ENCODE measurements around the gene DDAH2.

Gene DDAH2, protein sequence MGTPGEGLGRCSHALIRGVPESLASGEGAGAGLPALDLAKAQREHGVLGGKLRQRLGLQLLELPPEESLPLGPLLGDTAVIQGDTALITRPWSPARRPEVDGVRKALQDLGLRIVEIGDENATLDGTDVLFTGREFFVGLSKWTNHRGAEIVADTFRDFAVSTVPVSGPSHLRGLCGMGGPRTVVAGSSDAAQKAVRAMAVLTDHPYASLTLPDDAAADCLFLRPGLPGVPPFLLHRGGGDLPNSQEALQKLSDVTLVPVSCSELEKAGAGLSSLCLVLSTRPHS

DNA sequence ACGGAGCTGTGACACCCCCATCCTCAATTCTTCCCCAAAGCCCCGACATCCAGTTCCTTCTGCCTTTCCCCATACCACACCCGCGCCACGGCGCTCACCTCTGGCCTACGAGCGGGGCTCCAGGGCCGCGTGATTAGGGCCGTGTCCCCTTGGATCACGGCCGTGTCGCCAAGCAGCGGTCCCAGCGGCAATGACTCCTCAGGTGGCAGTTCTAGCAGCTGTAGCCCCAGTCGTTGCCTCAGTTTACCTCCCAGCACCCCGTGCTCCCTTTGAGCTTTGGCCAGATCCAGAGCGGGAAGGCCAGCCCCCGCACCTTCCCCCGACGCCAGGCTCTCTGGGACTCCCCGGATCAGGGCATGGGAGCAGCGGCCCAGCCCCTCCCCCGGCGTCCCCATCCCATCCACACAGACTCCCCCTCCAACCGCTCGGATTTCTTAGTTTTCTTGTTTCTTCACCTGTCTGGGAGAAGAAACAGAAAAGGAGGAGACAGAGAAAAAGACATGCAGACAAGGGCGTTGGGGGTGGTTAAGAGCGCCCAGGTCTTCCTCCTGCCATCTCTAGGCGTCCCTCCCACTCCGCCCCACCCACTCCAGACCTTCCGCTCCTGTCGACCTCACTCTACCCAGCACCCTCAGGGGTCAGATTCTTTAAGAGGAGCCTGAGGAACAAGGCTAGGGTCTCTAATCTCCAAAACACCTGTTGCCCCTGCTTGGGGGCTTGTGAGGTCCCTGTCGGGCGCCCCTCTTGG is at the start of gene DDAH2:
Gene DDAH2 (minus strand): TSS at position 533 of the 748 bp plus-strand sequence. CDS start 138 bp downstream, at position 395.
- DNase-seq (ENCODE audit: low read depth) = no peak

DNA sequence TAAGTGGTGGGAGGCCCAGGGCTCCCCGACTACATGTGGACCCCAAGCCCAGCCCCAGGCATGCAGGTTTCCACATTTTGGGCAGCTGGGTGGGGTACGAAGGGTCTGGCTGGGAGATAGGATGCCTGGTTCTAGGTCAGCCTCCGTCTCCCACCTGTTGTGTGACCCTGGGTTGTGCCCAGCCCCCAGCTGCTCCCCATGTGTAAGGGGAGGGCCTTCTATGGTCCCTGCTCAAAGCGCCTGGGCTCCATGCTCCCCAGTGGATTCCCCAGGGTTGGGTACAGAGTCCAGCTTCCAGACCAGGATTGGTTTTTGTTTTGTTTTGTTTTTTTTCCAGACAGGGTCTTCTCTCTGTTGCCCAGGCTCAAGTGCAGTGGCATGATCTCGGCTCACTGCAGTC is 49.1 kb upstream of the DDAH2 start:
- no peak for DNase-seq (ENCODE audit: low read depth)

DNA sequence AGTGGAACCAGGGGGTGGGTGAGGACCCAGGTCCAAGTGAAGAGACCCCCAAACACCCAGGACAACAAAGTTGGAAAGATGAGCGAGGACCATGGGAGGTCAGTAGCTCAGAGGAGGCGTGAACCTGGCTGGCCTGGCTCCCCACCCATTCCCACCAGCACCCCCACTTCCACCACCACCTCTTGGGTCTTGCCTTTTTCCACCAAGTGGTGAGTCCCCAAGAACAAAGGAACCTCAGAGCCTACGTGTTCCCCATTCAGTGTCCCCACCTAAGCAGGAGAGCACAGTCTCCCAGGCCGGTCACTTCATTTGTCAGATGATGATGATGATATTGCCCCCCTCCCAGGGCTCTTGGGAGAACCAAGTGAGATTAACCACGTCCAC is 48.6 kb upstream of the DDAH2 start:
- DNase-seq (ENCODE audit: low read depth) = no peak

DNA sequence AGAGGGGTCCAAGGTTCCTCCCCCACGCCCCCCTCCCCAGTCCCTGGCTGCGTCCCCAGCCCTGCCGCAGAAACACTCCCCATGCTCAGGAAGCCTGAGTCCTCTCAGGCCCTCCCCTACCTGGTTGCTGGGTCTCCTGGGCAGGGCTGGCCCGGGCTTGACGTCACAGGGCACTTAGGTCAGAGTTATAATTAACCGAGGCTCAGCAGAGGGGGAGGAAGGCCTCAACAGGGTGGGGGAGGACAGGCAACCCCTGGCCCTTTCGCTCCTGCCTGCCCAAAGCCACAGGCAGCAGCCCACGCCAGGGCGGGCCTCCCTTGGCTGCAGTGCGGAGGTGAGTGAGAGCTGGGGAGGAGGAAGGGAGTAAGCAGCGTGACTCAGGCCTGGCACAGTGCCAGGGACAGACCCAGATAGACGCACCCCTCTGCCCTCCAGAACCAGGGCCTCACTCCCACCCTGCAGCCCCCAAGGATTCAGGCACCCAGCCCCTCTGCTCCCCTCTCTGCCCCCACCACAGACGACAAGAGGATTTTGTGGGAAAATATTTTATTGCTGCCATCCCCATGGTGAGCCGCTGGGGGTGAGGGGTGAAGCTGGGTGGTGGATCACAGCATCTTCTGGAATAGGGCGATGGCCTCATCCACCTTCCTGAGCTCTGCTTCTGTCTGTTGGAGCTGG is 48.0 kb upstream of the DDAH2 start, which contains the start of gene VWA7:
Gene VWA7 (minus strand): TSS at position 340 of the 678 bp plus-strand sequence. CDS start 549 bp downstream, outside the sequence.
- peak; percentile 28 for DNase-seq (ENCODE audit: low read depth)

DNA sequence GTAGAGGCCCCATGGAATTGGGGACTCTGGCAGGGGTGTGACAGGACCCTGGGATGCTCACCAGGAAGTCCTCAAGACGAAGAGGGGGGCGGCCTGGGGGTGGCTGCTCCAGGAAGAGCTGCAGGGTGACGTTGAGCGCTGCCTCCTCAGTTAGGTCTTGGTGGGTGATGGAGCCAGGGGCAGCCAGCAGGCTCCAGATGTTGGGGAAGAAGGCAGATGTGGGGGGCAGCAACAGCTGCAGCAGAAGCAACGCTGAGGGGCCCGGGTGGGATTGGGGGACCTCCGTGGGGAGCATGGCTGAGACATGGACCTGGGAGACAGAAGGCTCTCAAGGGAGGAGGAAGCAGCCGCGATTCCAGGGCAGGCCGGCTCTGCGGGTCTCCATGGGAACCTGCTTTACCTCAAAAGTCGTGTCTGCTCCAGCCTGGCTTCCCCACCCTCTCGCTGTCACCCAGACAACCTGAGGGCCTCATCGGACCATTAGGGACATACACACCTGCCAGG is 47.4 kb upstream of the DDAH2 start:
- DNase-seq (ENCODE audit: low read depth) = no peak

DNA sequence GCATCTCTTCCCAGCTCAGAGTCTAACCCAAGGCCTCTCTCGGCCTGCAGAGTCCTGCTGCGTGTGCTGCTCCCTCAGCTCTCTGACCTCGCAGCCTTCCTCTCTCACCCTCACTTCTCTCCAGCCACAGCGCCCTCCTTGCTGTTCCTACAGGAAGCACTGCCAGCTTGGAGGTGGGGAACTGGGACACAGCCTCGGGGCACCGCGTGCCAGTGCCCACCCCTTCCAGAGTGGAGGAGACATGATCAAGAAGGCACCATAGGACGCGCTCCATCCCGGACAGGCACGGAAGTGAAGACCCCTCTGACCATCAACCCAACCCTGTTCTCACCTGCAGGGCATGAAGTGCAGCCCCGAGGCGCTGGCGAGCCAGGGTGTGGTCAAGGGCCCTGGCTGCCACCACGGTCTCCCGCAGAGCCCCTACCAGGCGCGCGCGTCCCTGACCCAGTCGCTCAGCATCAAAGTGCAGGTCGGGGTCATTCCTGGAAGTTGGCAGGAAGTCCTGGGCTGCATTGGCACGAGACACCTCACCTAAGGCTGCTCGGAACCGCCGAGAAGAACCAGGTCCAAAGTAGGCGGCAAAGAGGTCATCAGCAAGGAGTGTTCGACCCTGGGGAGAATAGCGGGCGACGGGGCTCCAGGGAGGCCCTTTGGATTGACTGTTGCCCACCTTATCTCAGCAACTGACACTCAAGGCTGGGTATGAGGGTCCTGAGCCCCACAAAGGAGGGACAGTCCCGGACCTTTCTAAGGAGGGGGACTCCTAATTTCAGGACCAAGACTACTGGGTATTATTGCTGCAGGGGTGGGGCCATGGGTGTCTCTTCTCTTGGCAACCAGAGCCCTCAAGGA is 46.8 kb upstream of the DDAH2 start:
- DNase-seq (ENCODE audit: low read depth) = no peak

DNA sequence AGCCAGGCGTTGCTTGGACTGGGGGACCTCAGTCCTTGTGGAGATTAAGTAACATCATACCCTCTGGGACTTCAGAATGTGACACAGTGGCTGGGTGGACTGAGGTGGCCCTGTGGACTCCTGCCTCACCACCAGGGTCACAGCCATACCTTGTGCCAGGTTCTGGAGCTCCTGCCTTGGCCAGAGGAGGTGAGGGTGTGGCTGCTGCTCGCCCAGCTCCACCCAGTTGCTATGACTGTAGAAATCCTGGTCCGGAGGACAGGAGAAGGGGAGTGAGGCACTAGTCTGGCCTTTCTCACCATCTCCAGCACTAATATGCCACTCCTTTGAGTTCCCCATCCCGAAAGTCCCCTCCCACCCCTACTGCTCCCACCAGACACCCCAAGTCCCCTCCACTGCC is 46.1 kb upstream of the DDAH2 start:
- DNase-seq (ENCODE audit: low read depth) = no peak

DNA sequence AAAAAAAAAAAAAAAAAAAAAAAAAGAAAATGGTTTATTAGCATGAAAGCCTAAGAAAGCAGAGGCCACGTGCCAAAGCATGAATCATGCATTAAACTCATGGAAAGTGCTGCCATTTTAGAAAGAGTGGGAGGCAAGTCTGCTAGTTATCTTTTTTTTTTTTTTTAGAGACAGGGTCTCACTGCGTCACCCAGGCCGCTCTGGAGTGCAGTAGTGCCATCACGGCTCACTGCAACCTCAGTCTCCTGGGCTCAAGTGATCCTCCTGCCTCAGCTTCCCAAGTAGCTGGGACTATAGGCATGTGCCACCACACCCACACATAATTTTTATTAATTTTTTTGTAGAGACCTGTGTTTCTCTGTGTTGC is 42.9 kb upstream of the DDAH2 start:
- DNase-seq (ENCODE audit: low read depth) = no peak

DNA sequence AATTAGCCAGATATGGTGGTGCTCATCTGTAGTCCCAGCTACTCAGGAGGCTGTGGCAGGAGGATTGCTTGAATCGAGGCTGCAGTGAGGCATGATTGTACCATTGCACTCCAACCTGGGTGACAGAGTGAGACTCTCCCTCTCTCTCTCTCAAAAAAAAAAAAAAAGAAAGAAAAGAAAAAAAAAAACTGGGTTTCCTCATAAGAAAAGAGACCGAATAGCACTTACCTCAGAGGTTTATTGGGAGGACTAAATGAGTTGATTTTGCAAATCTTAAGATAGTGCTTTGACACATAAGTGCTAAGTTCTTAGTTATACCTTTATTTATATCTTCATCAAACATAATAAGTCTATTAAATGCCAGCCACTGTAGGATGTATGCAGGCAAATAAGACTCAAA is 41.8 kb upstream of the DDAH2 start:
- DNase-seq (ENCODE audit: low read depth) = no peak

DNA sequence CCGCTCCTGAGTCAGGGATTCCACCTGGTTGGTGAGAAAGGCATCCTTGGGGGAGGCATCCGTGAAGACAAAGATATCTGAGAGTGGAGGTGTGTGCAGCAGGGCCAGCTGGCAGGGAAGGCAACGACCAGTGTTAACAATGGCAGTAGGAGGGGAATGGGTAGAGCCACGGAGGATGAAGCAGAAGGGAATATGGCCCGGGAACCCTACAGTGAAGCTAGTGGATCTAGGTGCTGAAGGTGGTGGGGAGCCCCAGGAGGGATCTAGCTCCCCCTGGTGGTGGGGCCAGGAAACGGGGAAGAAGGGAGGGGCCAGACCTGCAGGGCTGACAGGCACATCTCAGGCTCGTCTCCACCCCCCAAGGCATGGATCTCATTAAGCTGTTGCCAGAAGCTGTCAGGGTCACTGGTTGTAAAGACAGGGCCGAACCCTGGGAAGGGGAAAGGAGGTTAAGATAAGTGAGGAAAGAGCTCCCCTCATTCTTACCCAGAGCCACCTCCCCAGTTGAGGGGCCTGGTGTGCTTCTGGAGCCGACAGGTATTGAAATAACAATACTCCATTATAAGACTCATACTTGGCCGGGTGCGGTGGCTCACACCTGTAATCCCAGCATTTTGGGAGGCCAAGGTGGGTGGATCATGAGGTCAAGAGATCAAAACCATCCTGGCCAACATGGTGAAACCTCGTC is 40.7 kb upstream of the DDAH2 start:
- DNase-seq (ENCODE audit: low read depth) = no peak

DNA sequence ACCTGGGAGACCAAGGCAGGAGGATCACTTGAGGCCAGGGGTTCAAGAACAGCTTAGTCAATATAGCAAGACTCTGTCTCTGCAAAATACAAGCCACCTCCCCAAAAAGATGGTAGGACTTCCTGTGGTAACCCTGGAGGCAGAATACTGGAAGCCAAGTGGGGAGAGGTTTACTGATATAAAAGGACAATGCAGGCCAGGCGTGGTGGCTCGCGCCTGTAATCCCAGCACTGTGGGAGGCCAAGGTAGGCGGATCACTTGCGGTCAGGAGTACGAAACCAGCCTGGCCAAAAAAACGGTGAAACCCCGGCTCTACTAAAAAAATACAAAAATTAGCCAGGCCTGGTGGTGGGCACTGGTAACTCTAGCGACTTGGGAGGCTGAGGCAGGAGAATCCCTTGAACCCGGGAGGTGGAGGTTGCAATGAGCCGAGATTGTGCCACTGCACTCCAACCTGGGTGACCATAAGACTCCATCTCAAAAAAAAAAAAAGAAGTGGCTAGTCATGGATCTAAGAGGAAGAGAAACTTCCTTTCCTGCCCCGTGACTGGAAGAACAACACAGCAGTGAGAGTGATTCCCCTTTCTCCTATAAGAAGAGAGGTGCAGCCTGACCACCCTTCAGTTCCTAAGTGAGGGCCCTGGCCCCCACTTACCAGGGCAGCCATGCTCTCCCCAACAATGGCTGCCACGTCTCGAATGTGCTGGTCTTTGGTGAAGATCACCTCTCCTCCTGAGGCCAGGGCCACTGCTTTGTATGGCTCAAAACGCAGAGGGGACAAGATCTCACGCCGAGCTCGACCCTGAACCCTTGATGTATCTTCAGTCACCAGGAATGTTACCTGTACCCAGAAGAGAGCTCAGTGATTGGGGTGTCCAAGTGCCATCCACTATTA is 39.5 kb upstream of the DDAH2 start:
- no peak for DNase-seq (ENCODE audit: low read depth)

DNA sequence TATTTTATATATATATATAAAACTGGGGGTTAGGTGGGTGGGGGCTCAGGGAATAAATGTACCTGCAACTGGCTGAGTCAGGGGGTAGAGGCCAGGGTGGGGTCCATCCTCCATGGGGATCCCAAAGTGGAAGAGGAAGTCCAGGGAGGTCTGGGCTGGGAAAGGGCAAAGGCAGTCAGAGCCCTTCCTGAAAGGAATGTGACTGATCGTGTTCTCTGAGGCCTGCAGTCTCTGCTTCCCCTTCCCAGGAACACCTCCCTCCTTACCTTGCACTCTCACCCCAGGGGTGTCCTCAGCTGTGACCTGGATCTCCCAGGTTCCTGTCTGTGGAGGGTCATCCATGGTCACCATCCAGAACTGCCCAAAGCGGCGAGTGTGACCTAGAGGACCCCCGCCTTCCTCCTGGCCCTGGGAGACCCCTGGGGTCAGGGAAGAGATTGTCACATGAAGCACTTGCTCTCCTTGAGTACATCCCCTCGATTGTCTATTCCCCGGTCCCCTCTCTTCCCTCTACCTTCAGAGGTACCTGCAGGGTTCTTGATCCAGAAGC is 38.1 kb upstream of the DDAH2 start:
- DNase-seq (ENCODE audit: low read depth) = no peak

DNA sequence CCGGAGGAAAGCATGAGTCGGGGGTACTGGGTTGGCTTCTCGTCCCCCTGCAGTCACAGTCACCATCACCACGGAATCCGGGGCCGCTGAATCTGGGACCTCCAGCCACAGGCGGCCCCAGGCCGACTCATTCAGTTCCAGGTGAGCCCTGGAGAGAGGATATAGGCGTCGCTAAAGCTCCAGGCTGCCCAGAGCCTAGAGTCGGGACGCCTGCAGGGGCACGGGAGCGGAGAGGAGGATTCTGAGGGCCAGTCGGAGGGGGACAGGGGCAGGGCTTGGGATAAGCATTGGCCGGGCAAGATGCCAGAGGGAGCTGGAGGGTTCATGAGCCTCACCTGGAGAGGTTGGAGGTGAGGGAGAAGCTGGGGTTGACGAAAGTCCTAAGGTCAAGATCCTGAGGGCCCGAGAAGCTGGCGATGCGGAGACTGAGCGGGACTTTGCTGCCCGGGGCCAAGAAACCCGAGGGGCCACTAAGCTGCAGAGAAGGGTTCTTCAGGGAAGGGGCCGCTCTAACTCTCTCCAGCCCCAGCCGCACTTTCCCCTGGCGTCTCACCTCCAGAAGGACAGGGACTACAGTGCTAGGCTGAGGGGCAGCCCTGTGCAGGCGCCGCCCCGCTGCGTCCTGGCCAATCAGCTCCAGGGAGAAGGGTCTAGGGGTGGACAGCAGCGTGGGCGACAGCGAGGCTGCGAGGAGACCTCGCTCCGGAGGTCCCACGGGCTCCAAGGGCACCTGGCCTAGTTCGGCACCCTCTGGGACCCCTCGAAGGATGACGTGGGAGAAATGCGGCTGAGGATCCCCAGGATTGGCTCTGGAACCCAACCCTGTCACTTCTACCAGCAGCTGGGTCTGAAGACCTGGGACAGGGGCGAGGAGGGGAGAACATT is 37.1 kb upstream of the DDAH2 start:
- DNase-seq (ENCODE audit: low read depth) = no peak

DNA sequence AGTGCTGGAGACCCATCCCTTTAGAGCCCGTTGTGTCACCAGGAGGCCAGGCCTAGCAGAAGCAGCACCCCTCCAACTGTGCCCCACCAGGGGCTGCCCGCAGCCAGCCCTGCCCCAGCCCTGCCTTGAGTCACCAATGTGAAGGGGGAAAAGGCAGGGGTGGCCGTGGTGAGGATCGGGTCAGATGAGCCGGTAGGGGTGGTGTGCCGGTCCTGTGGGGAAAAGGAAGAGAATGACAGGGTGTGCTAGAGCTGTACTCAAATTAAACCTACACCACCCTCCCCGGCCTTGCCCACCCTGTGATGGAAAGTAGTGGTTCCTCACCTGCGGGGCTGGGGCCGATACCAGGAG is 36.4 kb upstream of the DDAH2 start:
- DNase-seq (ENCODE audit: low read depth) = no peak

DNA sequence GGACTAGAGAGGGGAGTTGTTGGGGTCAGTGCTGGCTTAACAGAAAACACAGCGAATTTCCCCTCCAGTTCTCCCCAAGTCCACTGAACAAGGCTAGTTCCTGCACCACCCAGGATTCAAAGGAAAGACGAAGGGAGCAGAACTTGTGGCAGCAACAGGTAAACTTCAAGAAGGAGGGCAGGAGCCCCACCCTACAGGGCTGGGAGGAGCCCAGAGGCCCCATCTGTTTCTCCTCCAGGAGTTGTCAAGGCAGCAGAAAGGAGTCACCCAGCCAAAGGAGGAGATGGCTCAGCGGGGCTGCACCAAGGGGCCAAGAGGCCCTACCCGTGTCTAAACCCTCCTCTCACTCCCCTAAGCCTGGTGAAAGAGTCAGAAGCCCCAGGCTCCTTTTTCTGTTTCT is 35.1 kb upstream of the DDAH2 start:
- DNase-seq (ENCODE audit: low read depth) = no peak

DNA sequence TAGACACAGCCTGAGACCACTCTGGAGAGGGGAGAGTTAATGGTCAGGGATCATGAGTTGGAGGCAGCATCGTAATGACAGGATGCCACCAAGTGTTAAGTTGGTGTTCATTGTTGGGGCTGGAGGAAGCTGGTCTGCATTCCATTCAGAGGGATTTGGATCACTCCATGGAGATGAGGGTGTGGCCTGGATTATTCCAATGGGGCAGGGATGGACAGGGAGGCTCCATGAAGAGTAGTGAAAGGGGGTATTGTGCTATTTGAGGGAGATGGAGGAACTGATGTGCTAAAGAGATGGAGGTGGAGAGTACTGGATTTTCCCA is 34.5 kb upstream of the DDAH2 start:
- DNase-seq (ENCODE audit: low read depth) = peak; percentile 57

DNA sequence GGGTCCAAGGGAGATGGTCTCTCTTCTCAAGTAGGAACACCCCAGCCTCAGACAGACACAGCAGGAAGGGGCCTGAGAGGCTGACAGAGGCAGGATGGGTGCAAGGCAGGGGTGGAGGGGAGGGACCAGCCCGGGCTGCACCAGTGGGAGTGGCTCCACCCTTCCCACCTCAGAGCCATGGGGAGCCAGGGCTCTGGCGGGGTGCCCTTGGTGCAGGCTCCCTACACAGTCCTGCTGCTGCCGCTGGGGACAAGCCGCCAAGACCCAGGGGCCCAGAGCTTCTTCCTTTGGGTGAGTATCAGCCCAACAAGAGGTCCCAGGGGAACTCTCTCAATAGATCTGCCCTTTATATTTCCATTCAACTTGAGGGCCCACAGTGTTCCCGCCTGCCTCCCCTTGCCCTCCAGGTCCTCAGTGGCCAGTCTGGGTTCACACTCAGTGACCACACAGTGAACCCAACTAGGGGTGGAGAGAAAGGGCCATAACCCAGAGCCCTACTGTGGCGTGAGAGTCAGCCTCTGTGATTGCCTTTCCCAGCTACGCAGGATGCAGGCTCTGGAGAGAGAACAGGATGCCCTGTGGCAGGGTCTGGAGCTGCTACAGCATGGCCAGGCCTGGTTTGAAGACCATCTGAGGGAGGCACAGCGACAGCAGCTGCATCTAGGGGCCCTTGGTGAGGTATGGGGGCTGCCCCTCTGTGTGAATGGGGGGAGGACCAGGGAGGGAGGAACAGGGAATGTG is 33.9 kb upstream of the DDAH2 start:
- DNase-seq (ENCODE audit: low read depth) = no peak

DNA sequence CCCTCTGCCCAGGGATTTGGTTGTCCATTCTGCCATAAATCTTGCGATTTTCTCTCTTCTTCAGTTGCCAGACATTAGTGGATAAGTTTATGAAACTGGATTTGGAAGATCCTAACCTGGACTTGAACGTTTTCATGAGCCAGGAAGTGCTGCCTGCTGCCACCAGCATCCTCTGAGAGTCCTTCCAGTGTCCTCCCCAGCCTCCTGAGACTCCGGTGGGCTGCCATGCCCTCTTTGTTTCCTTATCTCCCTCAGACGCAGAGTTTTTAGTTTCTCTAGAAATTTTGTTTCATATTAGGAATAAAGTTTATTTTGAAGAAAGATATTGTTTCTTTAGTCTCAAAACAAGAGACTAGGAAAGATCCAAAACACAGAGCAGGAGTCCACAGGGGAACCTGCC is 33.3 kb upstream of the DDAH2 start, which contains the start of gene SAPCD1:
Gene SAPCD1 (plus strand): TSS at position 301 of the 400 bp plus-strand sequence. CDS start 399 bp downstream, outside the sequence.
- no peak for DNase-seq (ENCODE audit: low read depth)

Data from stromal cell of bone marrow (primary cell).